Measurements from ENCODE around the gene LRIG2.

LRIG2 gene

DNA sequence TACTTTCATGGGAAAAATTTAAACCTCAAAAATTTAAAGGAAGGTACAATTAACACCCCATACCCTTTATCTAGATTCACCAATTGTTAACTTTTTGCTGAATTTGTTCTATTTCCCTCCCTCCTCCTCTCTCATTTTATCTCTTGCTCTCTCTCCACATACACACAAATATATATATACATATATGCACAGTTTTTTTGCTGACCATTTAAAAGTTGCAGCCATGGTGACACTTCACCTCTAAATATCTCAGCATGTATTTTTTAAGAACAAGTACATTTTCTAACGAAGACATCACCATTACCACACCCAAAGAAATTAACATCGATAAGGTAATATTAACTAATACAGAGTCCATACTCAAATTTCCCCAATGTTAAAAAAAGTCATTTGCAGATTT is 33.9 kb downstream of the LRIG2 start:
- DNase-seq (ENCODE audit: low read depth) = no peak
- TF ChIP-seq, protein P1, sequence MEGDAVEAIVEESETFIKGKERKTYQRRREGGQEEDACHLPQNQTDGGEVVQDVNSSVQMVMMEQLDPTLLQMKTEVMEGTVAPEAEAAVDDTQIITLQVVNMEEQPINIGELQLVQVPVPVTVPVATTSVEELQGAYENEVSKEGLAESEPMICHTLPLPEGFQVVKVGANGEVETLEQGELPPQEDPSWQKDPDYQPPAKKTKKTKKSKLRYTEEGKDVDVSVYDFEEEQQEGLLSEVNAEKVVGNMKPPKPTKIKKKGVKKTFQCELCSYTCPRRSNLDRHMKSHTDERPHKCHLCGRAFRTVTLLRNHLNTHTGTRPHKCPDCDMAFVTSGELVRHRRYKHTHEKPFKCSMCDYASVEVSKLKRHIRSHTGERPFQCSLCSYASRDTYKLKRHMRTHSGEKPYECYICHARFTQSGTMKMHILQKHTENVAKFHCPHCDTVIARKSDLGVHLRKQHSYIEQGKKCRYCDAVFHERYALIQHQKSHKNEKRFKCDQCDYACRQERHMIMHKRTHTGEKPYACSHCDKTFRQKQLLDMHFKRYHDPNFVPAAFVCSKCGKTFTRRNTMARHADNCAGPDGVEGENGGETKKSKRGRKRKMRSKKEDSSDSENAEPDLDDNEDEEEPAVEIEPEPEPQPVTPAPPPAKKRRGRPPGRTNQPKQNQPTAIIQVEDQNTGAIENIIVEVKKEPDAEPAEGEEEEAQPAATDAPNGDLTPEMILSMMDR (conservative IDR thresholded peaks at IDR 0.05; ENCODE audit: low read depth, low read length) = no peak

DNA sequence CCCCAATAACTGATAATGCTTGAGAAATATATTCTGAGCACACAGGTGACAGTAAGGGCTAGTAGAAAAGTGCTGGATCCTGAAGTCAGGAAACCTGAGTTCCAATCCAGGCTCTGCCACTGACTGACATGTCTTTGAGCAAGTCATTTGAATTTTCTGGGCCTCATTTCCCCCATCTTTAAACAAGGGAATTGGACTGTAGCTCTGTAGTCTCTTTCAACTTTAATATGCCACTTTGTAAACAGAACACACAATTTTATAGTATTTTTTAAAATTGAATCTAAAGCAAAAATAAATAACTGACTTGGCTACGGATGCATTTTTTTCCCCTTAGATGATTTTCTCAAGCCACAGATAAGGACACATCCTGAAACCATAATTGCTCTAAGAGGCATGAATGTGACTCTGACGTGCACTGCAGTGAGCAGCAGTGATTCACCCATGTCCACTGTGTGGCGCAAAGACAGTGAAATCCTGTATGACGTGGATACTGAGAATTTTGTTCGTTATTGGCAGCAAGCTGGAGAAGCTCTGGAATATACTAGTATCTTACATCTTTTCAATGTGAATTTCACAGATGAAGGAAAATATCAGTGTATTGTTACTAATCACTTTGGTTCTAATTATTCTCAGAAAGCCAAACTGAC is 37.0 kb downstream of the LRIG2 start:
- no peak overlapping the region for H3K4me3 ChIP-seq (ENCODE audit: low read depth, low read length)
- TF ChIP-seq, protein P1 (conservative IDR thresholded peaks at IDR 0.05; ENCODE audit: low read depth, low read length) = peak; percentile 63
- peak; percentile 97 for DNase-seq (ENCODE audit: low read depth)

More for the DNA sequence above, 33.9 kb downstream of the LRIG2 start:
- H3K4me3 ChIP-seq (ENCODE audit: low read depth, low read length) = no peak overlapping the region

DNA sequence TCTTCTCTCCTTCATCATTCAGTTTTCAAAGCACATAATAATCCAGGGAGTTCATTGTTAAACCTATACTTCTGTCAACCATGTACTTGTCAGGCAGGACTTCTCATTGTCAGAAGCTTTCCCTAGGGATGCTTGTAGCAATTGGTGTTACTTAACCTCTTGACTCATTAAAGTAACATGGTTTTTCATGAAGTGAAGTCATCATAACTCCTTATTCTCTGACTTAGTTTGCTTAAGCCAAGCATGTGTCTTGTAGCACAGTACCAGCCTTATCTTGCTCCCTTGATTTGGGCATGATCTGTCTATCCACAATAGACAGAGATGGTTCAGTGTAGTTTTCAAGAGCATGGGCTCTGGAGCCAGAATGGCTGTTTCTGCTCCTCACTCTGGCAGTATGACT is 45.3 kb downstream of the LRIG2 start:
- no peak for DNase-seq (ENCODE audit: low read depth)
- TF ChIP-seq, protein P1 (conservative IDR thresholded peaks at IDR 0.05; ENCODE audit: low read depth, low read length) = no peak
- H3K4me3 ChIP-seq (ENCODE audit: low read depth, low read length) = no peak overlapping the region

DNA sequence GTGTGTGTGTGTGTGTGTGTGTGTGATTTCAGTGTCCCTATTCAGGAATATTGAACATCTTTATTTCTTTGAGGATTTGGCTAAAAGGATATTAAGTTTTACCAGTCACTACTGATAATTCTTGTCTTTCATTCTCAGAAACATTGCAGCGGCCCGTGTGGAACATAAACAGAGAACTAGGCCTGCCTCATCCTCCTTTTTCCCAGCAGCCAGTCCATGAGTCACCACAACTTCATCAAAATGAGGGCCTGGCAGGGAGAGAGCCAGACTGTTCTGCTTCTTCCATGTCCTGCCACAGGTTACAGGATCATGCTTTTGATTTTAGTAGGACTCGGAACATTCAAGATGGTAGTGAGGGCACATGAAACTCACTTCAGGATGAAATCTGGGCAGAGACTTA is 50.7 kb downstream of the LRIG2 start:
- H3K4me3 ChIP-seq (ENCODE audit: low read depth, low read length) = no peak overlapping the region
- TF ChIP-seq, protein P1 (conservative IDR thresholded peaks at IDR 0.05; ENCODE audit: low read depth, low read length) = no peak
- DNase-seq (ENCODE audit: low read depth) = peak; percentile 73

DNA sequence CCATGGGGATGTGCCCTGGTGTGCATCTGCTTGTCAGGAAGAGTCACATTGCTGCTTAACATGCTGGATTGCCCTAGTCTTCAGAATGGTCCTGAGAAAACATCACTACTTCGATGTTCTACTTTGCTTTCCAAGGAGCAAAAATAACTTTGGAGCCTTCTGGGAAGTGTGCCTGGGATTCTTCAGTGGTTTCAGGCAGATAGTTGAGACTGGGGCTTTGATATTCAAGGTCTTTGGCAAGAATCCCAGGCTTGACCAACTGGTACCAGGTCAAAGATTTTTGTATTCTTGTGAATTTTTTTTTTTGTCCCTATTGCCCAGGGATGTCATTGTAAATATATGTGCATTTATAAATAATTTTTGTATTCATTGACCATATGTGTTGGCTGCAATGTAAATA is 51.4 kb downstream of the LRIG2 start:
- TF ChIP-seq, protein P1 (conservative IDR thresholded peaks at IDR 0.05; ENCODE audit: low read depth, low read length) = no peak
- no peak for DNase-seq (ENCODE audit: low read depth)
- H3K4me3 ChIP-seq (ENCODE audit: low read depth, low read length) = no peak overlapping the region

GRCh38 chr1:113125517-113125916 is 52.5 kb downstream of the LRIG2 start:
- no peak for DNase-seq (ENCODE audit: low read depth)
- TF ChIP-seq, protein P1 (conservative IDR thresholded peaks at IDR 0.05; ENCODE audit: low read depth, low read length) = no peak
- H3K4me3 ChIP-seq (ENCODE audit: low read depth, low read length) = no peak overlapping the region

DNA sequence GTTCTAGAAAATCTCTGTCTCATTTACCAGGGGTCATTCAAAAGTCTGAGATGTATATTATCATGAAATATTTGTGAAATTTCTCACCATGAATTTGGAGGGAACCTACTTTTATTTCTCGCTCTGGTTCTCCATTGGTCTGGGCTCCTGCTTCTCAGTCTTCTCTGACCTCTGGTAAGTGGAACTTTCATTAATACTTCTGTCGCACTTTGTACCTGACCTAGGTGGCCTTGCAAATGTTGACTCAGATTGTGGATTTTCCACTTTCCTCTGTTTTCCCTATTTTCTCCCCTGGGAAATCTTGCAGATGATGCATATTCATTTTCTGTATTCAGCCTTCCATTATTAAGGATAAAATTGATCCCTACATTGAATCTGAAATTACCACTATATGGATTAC is 53.2 kb downstream of the LRIG2 start:
- TF ChIP-seq, protein P1 (conservative IDR thresholded peaks at IDR 0.05; ENCODE audit: low read depth, low read length) = no peak
- no peak overlapping the region for H3K4me3 ChIP-seq (ENCODE audit: low read depth, low read length)
- DNase-seq (ENCODE audit: low read depth) = no peak

Measured in choroid plexus epithelial cell (primary cell).